ENCODE measurements around the gene SLC51A.

The SLC51A gene

DNA sequence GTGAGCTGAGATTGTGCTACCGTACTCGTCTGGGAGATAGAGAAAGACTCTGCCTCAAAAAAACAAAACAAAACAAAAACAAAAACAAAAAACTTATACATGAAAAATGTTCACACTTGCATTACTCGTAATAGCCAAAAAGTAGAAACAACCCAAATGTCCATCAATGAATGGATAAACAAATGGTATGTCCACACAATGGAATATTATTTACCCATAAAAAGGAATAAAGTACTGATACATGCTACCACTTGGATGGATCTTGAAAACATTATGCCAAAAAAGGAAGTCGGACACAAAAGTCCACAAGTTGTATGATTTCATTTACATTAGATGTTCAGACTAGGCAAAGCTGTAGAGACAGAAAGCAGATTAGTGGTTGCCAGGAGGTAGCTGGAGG, 44.5 kb downstream of the SLC51A start:
- Histone ChIP-seq H3K4me1 (ENCODE audit: control insufficient read depth, insufficient read depth, low read length) (no peaks in the 10 kb centered on the region), H3K9me3 (replicated peaks; ENCODE audit: low read length) (no peaks in the 10 kb centered on the region), H3K9ac (ENCODE audit: low read depth, low read length) (no peak overlapping the region), H3K36me3 (ENCODE audit: insufficient read depth, low read length) (peaks cover 32% of the 10 kb centered on the region), H3K27me3 (ENCODE audit: control insufficient read depth, insufficient read depth, low read length) (no peaks in the 10 kb centered on the region), H3K4me3 (ENCODE audit: low read length) (no peak overlapping the region), H3K4me2 (ENCODE audit: low read length) (no peak overlapping the region)

DNA sequence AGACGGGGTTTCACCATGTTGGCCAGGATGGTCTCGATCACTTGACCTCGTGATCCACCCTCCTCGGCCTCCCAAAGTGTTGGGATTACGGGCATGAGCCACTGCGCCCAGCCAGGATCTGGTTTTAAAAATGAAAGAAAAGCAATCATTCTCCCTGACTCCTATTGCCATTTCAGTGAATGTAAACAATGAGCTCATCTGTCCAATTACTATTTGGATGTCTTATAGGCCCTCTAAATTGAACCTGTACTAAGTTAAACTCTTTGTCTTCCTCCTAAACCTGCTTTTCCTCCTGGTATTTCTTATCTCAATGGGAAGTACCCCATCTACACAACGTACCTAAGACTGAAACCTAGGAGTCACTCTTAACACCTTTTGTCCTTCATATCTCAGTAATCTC, 47.5 kb downstream of the SLC51A start:
- Histone ChIP-seq H3K9ac (ENCODE audit: low read depth, low read length) (no peak overlapping the region), H3K27me3 (ENCODE audit: control insufficient read depth, insufficient read depth, low read length) (no peaks in the 10 kb centered on the region), H3K4me1 (ENCODE audit: control insufficient read depth, insufficient read depth, low read length) (peaks cover 8% of the 10 kb centered on the region), H3K9me3 (replicated peaks; ENCODE audit: low read length) (no peaks in the 10 kb centered on the region), H3K4me2 (ENCODE audit: low read length) (no peak overlapping the region), H3K4me3 (ENCODE audit: low read length) (no peak overlapping the region), H3K36me3 (ENCODE audit: insufficient read depth, low read length) (peaks cover 23% of the 10 kb centered on the region)

DNA sequence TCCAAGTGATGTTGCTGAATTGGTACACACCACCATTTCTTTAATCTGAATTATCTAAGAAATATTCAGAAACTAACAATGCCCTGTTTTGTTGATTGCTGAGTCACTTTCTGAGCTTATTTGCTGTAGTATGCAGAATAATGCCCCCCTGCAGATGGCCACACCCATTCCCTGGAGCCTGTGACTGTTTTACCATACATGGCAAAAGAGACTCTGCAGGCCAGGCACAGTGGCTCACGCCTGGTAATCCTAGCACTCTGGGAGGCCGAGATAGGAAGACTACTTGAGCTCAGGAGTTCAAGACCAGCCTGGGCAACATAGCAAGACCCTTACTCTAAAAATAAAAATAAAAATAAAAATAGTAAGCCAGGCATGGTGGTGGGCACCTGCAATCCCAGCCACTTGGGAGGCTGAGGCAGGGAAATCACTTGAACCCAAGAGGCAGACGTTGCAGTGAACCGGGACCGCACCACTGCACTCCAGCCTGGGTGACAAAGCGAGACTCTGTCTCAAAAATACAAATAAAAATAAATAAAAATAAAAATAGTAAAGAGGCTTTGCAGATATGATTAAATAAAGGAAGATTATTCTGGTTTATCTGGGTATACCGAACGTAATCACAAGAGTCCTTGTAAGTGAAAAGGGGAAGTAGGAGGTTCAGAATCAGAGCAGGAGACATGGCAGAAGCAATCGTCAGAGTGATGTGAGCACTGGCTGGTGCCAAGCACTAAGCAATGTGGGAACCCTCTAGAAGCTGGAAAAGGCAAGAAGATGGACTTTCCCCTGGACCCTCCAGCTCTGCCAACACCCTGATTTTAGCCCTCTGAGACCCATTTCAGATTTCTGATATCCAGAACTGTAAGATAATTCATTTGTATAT, 52.2 kb downstream of the SLC51A start:
- Histone ChIP-seq H3K9me3 (replicated peaks; ENCODE audit: low read length) (no peaks in the 10 kb centered on the region), H3K4me2 (ENCODE audit: low read length) (no peak overlapping the region), H3K27me3 (ENCODE audit: control insufficient read depth, insufficient read depth, low read length) (no peaks in the 10 kb centered on the region), H3K9ac (ENCODE audit: low read depth, low read length) (no peak overlapping the region), H3K4me1 (ENCODE audit: control insufficient read depth, insufficient read depth, low read length) (peaks cover 10% of the 10 kb centered on the region), H3K36me3 (ENCODE audit: insufficient read depth, low read length) (peaks cover 37% of the 10 kb centered on the region), H3K4me3 (ENCODE audit: low read length) (no peak overlapping the region)

DNA sequence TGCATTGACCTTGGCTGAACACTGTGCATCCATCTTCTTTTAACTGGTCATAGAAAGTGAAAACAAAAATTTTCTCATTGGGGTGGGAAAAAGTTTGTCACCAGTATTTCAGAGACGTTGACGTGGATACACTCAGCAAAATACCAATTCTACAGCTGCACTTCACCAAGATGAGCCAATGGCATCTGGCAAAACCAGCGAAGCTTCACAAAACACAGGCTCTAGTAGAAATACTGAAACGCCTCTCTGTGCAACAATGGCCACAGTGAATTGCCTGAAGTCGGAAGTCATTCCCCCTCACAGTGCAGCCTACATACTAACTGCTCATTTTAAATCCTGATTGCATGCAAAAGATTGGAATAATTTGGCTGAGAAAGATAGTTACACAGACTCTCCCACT, 54.2 kb downstream of the SLC51A start:
- H3K27me3 ChIP-seq (ENCODE audit: control insufficient read depth, insufficient read depth, low read length), result no peaks in the 10 kb centered on the region

GRCh38 chr3:196272826-196273225, 56.5 kb downstream of the SLC51A start:
- H3K4me1 ChIP-seq (ENCODE audit: control insufficient read depth, insufficient read depth, low read length), result peaks cover 15% of the 10 kb centered on the region
- H3K4me2 ChIP-seq (ENCODE audit: low read length), result no peak overlapping the region
- peaks cover 31% of the 10 kb centered on the region for H3K36me3 ChIP-seq (ENCODE audit: insufficient read depth, low read length)
- no peak overlapping the region for H3K9ac ChIP-seq (ENCODE audit: low read depth, low read length)
- no peak overlapping the region for H3K4me3 ChIP-seq (ENCODE audit: low read length)
- H3K9me3 ChIP-seq (replicated peaks; ENCODE audit: low read length), result no peaks in the 10 kb centered on the region
- no peaks in the 10 kb centered on the region for H3K27me3 ChIP-seq (ENCODE audit: control insufficient read depth, insufficient read depth, low read length)

More for the DNA sequence above, 54.2 kb downstream of the SLC51A start:
- Histone ChIP-seq H3K4me2 (ENCODE audit: low read length) (no peak overlapping the region), H3K36me3 (ENCODE audit: insufficient read depth, low read length) (peaks cover 38% of the 10 kb centered on the region), H3K4me3 (ENCODE audit: low read length) (no peak overlapping the region), H3K9ac (ENCODE audit: low read depth, low read length) (no peak overlapping the region), H3K4me1 (ENCODE audit: control insufficient read depth, insufficient read depth, low read length) (peaks cover 15% of the 10 kb centered on the region), H3K9me3 (replicated peaks; ENCODE audit: low read length) (no peaks in the 10 kb centered on the region)

- H3K9me3 ChIP-seq (replicated peaks; ENCODE audit: low read length), result no peaks in the 10 kb centered on the region
- no peak overlapping the region for H3K9ac ChIP-seq (ENCODE audit: low read depth, low read length)
- no peaks in the 10 kb centered on the region for H3K27me3 ChIP-seq (ENCODE audit: control insufficient read depth, insufficient read depth, low read length)
- H3K4me2 ChIP-seq (ENCODE audit: low read length), result no peak overlapping the region
- peaks cover 35% of the 10 kb centered on the region for H3K36me3 ChIP-seq (ENCODE audit: insufficient read depth, low read length)
- H3K4me1 ChIP-seq (ENCODE audit: control insufficient read depth, insufficient read depth, low read length), result peaks cover 16% of the 10 kb centered on the region
- H3K4me3 ChIP-seq (ENCODE audit: low read length), result no peak overlapping the region
Measured at GRCh38 chr3:196273655-196274054, 57.3 kb downstream of the SLC51A start.

GRCh38 chr3:196274585-196274984, 58.3 kb downstream of the SLC51A start:
- H3K4me2 ChIP-seq (ENCODE audit: low read length), result no peak overlapping the region
- no peak overlapping the region for H3K4me3 ChIP-seq (ENCODE audit: low read length)
- H3K27me3 ChIP-seq (ENCODE audit: control insufficient read depth, insufficient read depth, low read length), result no peaks in the 10 kb centered on the region
- no peak overlapping the region for H3K9ac ChIP-seq (ENCODE audit: low read depth, low read length)
- peaks cover 19% of the 10 kb centered on the region for H3K4me1 ChIP-seq (ENCODE audit: control insufficient read depth, insufficient read depth, low read length)
- H3K36me3 ChIP-seq (ENCODE audit: insufficient read depth, low read length), result peaks cover 26% of the 10 kb centered on the region
- no peaks in the 10 kb centered on the region for H3K9me3 ChIP-seq (replicated peaks; ENCODE audit: low read length)

GRCh38 chr3:196275126-196275525, 58.8 kb downstream of the SLC51A start:
- Histone ChIP-seq H3K36me3 (ENCODE audit: insufficient read depth, low read length) (peaks cover 24% of the 10 kb centered on the region), H3K4me3 (ENCODE audit: low read length) (no peak overlapping the region), H3K9ac (ENCODE audit: low read depth, low read length) (no peak overlapping the region), H3K9me3 (replicated peaks; ENCODE audit: low read length) (no peaks in the 10 kb centered on the region), H3K4me2 (ENCODE audit: low read length) (no peak overlapping the region), H3K27me3 (ENCODE audit: control insufficient read depth, insufficient read depth, low read length) (no peaks in the 10 kb centered on the region), H3K4me1 (ENCODE audit: control insufficient read depth, insufficient read depth, low read length) (peaks cover 19% of the 10 kb centered on the region)

DNA sequence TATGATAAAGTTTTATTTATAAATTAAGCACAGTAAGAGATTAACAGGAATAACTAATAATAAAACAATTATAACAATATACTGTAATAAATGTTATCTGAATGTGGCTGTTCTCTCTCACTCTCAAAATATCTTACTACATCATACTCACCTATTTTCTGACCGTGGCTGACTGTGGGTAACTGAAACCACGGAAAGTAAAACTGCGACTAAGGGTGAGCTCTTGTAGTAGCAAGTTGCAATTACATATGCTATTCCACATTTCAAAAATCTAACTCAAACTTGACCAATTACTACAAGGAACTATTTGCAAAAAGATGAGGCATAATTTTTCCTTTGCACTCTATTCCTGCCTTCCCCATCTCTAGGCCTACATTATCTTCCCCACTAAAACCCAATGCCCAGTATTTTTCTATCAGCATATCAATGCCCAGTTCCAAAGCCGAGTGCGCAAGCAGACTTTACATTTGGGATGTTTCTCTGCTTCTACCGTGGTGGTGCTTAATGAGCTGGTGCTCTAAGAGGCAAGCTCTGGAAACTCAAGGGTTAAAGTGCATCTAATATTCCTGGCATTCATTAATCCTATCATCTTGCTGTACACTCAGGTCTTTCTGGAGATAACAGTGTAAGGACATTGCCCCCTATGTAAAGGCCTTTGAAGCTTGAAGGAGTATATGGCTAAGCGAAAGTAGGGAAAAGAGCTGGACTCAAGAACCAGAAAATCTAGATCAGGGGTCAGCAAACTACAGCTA, 64.5 kb downstream of the SLC51A start:
- Histone ChIP-seq H3K27me3 (ENCODE audit: control insufficient read depth, insufficient read depth, low read length) (no peaks in the 10 kb centered on the region), H3K4me1 (ENCODE audit: control insufficient read depth, insufficient read depth, low read length) (peaks cover 30% of the 10 kb centered on the region), H3K4me2 (ENCODE audit: low read length) (no peak overlapping the region), H3K9me3 (replicated peaks; ENCODE audit: low read length) (no peaks in the 10 kb centered on the region), H3K4me3 (ENCODE audit: low read length) (no peak overlapping the region), H3K9ac (ENCODE audit: low read depth, low read length) (no peak overlapping the region), H3K36me3 (ENCODE audit: insufficient read depth, low read length) (peaks cover 11% of the 10 kb centered on the region)

DNA sequence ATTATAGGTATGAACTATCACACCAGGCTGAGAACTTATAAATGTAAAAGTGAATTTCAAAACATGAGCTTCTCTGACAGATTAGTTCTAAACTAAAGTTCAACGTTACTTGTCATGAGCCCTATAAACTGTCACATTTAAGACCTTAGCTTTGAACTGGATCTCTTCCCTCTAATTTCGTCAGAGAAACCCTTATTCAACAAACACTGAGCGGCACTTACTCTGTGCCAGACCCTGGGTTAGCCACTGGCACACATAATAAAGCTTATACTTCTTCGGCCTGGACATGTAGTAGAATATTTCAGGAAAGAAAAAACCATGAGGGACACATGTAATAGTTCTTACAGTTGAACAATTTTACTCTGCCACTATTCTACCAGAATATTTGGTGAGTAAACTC, 65.6 kb downstream of the SLC51A start:
- Histone ChIP-seq H3K4me1 (ENCODE audit: control insufficient read depth, insufficient read depth, low read length) (peaks cover 36% of the 10 kb centered on the region), H3K27me3 (ENCODE audit: control insufficient read depth, insufficient read depth, low read length) (no peaks in the 10 kb centered on the region), H3K36me3 (ENCODE audit: insufficient read depth, low read length) (peaks cover 11% of the 10 kb centered on the region), H3K4me2 (ENCODE audit: low read length) (no peak overlapping the region), H3K9me3 (replicated peaks; ENCODE audit: low read length) (no peaks in the 10 kb centered on the region), H3K4me3 (ENCODE audit: low read length) (no peak overlapping the region), H3K9ac (ENCODE audit: low read depth, low read length) (no peak overlapping the region)

All from skeletal muscle satellite cell (primary cell).